ENCODE results near the gene PYY.

- TF ChIP-seq CTCF (conservative IDR thresholded peaks at IDR 0.05; ENCODE audit: low read length), result no peak
- no peak for TF ChIP-seq EZH2phosphoT487 (IDR thresholded peaks at IDR 0.05; ENCODE audit: borderline replicate concordance, low read depth, low read length)
These were observed 7.0 kb downstream of the PYY start for GRCh38 chr17:43946781-43947180.
